ENCODE measurements around the gene PLB1.

The PLB1 gene

DNA sequence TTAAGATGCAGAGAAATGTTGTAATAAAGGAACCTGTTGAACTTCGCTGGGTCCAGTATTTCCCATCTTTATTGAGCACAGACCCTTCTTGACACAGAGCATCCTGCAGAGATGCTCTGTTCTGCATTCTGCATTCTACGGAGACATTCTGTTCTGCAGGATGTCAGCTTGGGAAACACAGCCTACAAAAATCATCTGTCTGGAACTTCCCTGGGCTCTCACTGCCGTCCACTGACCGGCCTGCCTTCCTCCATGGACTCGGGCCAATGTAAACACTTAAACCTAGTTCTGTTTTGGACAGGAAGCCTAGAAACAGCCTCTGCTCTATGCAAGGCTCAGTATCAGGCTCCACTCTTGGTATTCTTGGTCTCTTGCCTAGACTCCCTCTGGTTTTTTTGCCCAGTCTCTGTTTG lies 165.7 kb downstream of the PLB1 start:
- no peak for DNase-seq (ENCODE audit: low read depth in 1 of 2, low spot score in 1 of 2)
- no peak overlapping the region for H3K4me3 ChIP-seq (replicated peaks; ENCODE audit: insufficient read depth, low read length)
- H3K27ac ChIP-seq (replicated peaks), result no peak overlapping the region
- no peaks in the 10 kb centered on the region for H3K27me3 ChIP-seq (ENCODE audit: insufficient read depth, poor library complexity, severe bottlenecking)
- no peak for TF ChIP-seq SPI1 (IDR thresholded peaks at IDR 0.05; ENCODE audit: borderline replicate concordance, low read depth)
- TF ChIP-seq GABPA (IDR thresholded peaks at IDR 0.05; ENCODE audit: low read depth), result no peak
- no peak for TF ChIP-seq REST (IDR thresholded peaks at IDR 0.05; ENCODE audit: insufficient replicate concordance, low read depth)
- TF ChIP-seq POLR2AphosphoS5 (IDR thresholded peaks at IDR 0.05; ENCODE audit: low read depth), result no peak
- TF ChIP-seq CTCF (IDR thresholded peaks at IDR 0.05; ENCODE audit: insufficient read depth, low read length), result no peak

DNA sequence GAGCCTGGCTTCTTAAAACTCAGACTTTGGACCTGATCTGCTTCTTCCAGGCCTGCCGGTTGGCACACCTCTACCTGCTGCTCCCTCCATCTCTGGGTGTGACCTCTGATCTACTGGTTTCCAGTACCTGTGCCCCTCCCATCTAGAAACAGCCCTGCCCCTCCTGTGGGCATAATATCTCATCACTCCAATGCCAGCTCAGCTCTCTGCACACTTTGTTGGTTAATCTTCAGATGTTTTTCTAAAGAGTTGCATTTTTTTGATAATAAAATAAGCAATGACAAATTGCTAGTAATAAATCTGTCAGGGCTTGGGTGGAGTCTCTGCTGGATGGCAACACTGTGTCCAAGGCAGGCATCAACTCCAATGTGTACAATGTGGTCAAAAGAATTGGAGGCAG lies 166.2 kb downstream of the PLB1 start:
- Histone ChIP-seq H3K27ac (replicated peaks) (no peak overlapping the region), H3K27me3 (ENCODE audit: insufficient read depth, poor library complexity, severe bottlenecking) (no peaks in the 10 kb centered on the region), H3K4me3 (replicated peaks; ENCODE audit: insufficient read depth, low read length) (no peak overlapping the region)
- TF ChIP-seq CTCF (IDR thresholded peaks at IDR 0.05; ENCODE audit: insufficient read depth, low read length) (no peak), REST (IDR thresholded peaks at IDR 0.05; ENCODE audit: insufficient replicate concordance, low read depth) (no peak), SPI1 (IDR thresholded peaks at IDR 0.05; ENCODE audit: borderline replicate concordance, low read depth) (no peak), GABPA (IDR thresholded peaks at IDR 0.05; ENCODE audit: low read depth) (no peak), POLR2AphosphoS5 (IDR thresholded peaks at IDR 0.05; ENCODE audit: low read depth) (no peak)
- no peak for DNase-seq (ENCODE audit: low read depth in 1 of 2, low spot score in 1 of 2)

DNA sequence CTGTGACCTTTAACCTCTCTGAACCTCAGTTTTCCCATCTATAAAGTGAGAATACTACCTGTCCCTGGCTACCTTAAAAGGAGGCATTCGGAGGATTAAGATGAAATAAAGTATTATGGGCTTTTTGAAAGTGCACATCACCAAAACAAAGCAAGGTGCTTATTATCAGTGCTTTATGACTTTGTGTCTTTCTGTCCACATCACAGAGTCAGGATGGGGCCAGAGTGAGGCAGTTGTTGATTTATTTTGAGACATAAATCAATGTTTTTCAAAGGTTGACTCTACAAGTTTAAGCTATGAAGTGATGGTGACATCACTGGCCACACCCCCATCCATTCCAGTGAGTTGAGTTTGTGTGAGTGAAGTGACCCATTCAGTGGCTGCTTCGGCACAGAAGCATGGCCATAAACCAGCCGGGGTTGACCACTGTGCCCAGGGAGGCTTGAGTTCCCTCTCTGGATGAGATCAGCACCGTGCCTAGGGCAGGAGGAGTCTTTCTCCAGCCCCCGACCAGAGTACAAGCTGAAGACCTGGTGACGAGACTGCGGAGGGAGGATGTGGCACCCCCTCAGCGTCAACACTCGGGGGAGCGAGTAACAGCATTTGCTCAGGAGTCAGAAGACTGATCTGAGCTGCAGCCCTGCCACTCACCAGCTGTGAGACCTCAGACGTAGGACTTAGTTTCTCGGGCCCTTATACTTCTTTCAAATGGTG lies 166.8 kb downstream of the PLB1 start:
- Histone ChIP-seq H3K27ac (replicated peaks) (no peak overlapping the region), H3K4me3 (replicated peaks; ENCODE audit: insufficient read depth, low read length) (no peak overlapping the region), H3K27me3 (ENCODE audit: insufficient read depth, poor library complexity, severe bottlenecking) (no peaks in the 10 kb centered on the region)
- TF ChIP-seq CTCF (IDR thresholded peaks at IDR 0.05; ENCODE audit: insufficient read depth, low read length), result no peak
- no peak for DNase-seq (ENCODE audit: low read depth in 1 of 2, low spot score in 1 of 2)

DNA sequence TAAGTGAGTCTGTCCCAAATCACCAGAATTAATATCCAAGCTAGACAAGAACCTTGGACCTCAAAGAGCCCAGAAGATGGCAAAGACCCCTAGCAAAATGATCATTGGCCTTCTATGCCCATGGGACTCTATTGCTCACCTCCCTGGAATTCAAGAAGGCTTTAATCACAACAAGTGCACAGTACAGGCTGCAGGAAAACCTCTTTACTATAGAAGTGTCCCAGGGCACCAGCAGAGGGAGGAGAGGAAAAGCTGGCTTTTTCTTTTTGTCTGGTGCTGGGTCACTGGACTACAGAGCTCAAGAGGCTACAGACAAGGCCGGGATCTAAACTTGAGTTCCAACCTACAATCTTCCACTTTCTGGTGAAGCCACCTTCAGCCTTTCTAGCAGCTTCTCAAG lies 167.5 kb downstream of the PLB1 start:
- no peaks in the 10 kb centered on the region for H3K27me3 ChIP-seq (ENCODE audit: insufficient read depth, poor library complexity, severe bottlenecking)
- TF ChIP-seq SPI1 (IDR thresholded peaks at IDR 0.05; ENCODE audit: borderline replicate concordance, low read depth), result no peak
- TF ChIP-seq CTCF (IDR thresholded peaks at IDR 0.05; ENCODE audit: insufficient read depth, low read length), result no peak
- TF ChIP-seq REST (IDR thresholded peaks at IDR 0.05; ENCODE audit: insufficient replicate concordance, low read depth), result no peak
- TF ChIP-seq POLR2AphosphoS5 (IDR thresholded peaks at IDR 0.05; ENCODE audit: low read depth), result no peak
- no peak for TF ChIP-seq GABPA (IDR thresholded peaks at IDR 0.05; ENCODE audit: low read depth)
- H3K27ac ChIP-seq (replicated peaks), result no peak overlapping the region
- H3K4me3 ChIP-seq (replicated peaks; ENCODE audit: insufficient read depth, low read length), result no peak overlapping the region
- DNase-seq (ENCODE audit: low read depth in 1 of 2, low spot score in 1 of 2), result no peak
